GM10266 (cell line): ENCODE data around the gene GPC2.
A peak's percentile ranks its signal among the peaks of the same experiment; 100 is the strongest.
"Not testable (repeated sequence)": the region's sequence is repeated elsewhere in the genome, so short reads cannot be mapped to it uniquely, and the experiment has no call there.

Source experiments
- DNase-seq: peaks from one replicate; pipeline ENCODE4 v3.0.0; 2012; ENCODE audit errors: extremely low spot score
- TF ChIP-seq, protein P1 (sequence below): IDR thresholded peaks from 2 replicates; pipeline ENCODE4 v1.5.1; 2012; ENCODE audit warnings: mild to moderate bottlenecking, low read depth; ENCODE audit not compliant: control insufficient read depth, insufficient read depth; ENCODE audit errors: missing control alignments

Gene GPC2

DNA sequence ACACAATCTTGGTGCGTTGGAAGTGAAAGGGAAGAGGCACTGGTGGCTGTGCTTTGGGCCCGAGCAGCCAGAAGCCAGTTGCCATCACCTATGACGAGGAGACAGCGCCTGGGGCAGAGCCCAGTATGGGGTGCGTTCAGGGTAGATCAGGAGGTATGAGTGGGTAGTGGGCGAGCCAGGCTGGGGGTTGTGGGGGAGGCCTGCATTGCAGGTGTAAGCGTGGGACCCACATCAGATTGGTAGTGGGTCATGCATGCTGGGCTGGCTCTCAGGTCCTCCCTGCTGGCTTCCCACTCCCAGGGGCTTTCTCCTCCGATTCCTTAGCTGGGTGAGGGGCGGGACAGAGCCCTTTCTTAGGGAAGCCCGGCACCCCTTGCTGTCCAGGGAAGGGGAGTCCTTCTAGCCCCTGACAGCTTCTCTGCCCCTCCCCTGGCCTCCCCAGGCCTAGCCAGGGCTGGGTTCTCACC lies 42.1 kb upstream of the GPC2 start:
- TF ChIP-seq, protein P1, sequence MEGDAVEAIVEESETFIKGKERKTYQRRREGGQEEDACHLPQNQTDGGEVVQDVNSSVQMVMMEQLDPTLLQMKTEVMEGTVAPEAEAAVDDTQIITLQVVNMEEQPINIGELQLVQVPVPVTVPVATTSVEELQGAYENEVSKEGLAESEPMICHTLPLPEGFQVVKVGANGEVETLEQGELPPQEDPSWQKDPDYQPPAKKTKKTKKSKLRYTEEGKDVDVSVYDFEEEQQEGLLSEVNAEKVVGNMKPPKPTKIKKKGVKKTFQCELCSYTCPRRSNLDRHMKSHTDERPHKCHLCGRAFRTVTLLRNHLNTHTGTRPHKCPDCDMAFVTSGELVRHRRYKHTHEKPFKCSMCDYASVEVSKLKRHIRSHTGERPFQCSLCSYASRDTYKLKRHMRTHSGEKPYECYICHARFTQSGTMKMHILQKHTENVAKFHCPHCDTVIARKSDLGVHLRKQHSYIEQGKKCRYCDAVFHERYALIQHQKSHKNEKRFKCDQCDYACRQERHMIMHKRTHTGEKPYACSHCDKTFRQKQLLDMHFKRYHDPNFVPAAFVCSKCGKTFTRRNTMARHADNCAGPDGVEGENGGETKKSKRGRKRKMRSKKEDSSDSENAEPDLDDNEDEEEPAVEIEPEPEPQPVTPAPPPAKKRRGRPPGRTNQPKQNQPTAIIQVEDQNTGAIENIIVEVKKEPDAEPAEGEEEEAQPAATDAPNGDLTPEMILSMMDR: no peak
- DNase-seq: no peak

DNA sequence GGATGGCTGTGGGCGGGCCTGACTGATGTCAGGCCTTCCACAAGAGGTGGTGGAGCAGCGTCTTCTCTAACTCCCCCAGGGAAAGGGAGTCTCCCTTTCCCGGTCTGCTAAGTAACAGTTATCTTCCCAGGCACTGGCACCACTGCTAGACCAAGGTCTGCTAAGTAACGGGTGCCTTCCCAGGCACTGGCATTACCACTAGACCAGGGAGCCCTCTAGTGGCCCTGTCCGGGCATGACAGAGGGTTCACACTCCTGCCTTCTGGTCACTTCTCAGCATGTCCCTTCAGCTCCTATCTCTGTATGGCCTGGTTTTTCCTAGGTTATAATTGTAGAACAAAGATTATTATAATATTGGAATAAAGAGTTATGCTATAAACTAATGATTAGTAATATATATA lies 40.8 kb upstream of the GPC2 start:
- TF ChIP-seq, protein P1: peak; percentile 66
- DNase-seq: not testable (repeated sequence)

DNA sequence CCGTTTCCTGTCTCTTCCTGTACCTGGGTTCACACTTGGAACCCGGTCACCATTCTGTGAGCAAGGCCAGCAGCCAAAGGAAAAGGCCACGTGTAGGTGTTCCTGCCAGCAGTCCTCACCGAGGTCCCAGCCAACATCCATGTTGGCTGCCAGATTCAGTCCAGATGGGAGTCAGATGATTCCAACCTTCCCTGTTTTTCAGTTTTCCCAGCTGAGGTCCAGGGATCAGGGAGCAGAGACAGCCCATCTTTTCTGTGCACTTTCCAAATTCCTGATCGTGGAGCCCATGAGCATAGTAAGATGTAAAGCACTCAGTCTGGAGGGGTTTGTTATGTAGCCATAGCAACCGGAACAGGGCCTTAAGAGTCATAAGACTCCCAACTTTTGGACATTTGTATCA lies 38.7 kb upstream of the GPC2 start:
- DNase-seq: no peak
- TF ChIP-seq, protein P1: no peak

DNA sequence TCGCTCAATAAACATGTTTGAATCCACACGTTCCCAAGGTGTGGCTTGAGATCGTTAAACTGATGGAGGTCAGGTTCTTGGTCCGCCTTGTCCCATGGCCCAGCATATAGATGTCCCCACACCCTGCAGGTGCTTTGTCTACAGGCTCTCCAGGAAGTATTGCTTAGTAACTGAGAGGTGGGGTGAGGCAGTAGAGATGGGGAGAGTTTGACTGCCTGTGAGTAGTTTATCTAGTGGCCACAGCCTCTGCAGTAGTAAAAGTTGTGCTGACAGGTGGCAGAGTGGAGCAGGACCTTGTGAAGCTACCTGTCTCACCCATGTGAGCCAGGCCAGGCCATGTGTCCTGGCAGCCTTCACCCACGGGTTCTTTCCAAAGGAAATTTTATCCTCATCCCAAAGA lies 37.2 kb upstream of the GPC2 start:
- DNase-seq: not testable (repeated sequence)

DNA sequence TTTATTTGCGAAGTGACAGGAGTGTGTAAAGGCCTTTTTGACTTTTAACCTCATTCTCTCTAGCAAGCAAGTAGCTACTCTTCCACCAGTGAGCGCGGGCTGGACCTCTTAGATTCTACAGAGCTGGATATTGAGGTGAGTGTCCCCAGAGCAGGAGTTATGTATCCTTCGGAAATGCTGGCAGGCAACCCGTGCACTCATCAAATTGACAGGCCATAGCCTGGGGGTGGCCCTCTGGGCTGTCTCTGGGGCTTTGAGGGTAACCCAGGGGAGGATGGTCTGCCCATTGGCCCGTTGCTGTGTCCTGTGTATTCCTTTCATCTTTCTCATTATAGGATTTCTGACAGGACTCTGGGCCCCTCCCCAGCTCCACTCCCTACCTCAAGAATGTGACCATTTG lies 36.5 kb upstream of the GPC2 start:
- no peak for DNase-seq
- TF ChIP-seq, protein P1: no peak

DNA sequence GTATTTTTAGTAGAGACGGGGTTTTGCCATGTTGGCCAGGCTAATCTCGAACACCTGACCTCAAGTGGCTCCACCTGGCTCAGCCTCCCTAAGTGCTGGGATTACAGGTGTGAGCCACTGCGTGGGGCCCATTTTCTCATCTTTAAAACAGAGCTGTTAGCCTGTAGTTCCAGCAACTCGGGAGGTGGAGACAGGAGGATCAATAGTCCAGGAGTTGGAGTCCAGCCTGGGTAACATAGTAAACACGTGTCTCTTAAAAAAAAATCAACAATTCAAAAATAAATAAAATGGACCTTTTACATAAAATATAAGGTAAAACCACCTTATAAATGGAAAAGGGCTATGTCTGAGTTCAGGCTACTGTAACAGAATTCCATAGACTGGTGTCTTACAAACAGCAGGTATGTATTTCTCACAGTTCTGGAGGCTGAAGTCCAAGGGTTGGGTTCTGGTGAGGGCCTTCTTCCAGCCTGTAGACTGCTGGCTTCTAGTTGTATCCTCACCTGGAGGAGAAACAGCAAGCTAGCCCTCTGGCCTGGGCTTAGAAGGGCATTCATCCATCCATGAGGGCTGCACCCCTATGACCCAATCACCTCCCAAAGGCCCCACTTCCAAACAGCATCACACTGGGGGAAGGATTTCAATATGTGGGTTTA lies 35.6 kb upstream of the GPC2 start:
- no peak for DNase-seq
- TF ChIP-seq, protein P1: no peak

DNA sequence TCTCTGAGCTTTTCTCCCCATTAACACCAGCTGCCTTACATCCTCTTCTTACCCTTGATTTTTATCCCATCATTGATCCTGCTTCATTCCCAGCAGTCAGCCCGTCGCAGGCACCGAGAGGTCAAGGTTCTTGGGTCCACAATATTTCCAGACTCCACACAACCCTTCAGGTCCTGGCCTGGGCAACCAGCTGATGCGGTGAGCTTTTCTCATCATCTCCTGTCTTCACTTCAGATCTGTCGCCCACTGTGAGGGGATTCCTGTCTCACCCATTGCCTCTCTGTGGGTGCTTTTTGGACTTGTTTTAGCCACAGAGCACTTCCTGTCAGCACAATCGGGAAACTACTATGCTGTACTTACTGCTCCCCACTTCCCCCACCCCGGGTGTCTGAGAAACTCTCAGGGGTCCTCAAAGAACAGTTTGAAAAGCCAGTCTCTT lies 34.2 kb upstream of the GPC2 start:
- peak; percentile 42 for DNase-seq
- TF ChIP-seq, protein P1: no peak

DNA sequence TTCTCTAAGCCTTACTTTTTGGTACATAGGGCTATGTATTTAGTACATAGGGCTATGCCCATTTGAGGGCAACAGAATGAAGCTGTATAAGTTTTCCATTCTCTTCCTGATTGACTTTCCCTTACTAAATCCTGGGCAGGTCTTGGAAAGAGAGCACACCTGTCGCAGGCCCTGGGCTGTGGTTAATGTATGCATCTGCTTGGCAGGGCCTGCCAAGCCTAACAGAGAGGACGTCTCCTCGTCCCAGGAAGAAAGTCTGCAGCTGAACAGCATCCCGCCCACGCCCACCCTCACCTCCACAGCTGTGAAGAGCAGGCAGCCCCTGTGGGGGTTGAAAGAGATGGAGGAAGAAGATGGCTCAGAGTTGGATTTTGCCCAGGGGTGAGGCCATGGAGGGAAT lies 33.6 kb upstream of the GPC2 start:
- no peak for DNase-seq
- TF ChIP-seq, protein P1: no peak
